DLD1 (cell line): ENCODE measurements around the gene HDAC4.

ENCODE experiments used
- in situ Hi-C: cut with HindIII; loops from 2 replicates; pipeline ENCODE4 v1.10.0; 2017; ENCODE audit warnings: low sequenced_read_pairs

Gene HDAC4

GRCh38 chr2:239162141-239162821 is 238.5 kb downstream of the HDAC4 start:
- in situ Hi-C loops = no loop called here

- in situ Hi-C loops = no loop called here
Observed at GRCh38 chr2:239161711-239162140, 239.1 kb downstream of the HDAC4 start.

GRCh38 chr2:239160226-239161143 is 240.3 kb downstream of the HDAC4 start:
- in situ Hi-C loops = no loop called here

GRCh38 chr2:239159476-239159911 is 241.3 kb downstream of the HDAC4 start:
- in situ Hi-C loops = no loop called here

- in situ Hi-C loops = no loop called here
Observed at GRCh38 chr2:239158641-239159475, 242.0 kb downstream of the HDAC4 start.

- in situ Hi-C loops = no loop called here
Observed at GRCh38 chr2:239157771-239158170, 243.0 kb downstream of the HDAC4 start.

- in situ Hi-C loops = no loop called here
Observed at GRCh38 chr2:239157269-239157668, 243.6 kb downstream of the HDAC4 start.

- in situ Hi-C loops = no loop called here
Observed at GRCh38 chr2:239156516-239157265, 244.1 kb downstream of the HDAC4 start.

GRCh38 chr2:239155806-239156480 is 244.9 kb downstream of the HDAC4 start:
- in situ Hi-C loops = no loop called here

- in situ Hi-C loops = no loop called here
Observed at GRCh38 chr2:239154971-239155805, 245.6 kb downstream of the HDAC4 start.

GRCh38 chr2:239153806-239154591 is 246.8 kb downstream of the HDAC4 start:
- in situ Hi-C loops = no loop called here

- in situ Hi-C loops = no loop called here
Observed at GRCh38 chr2:239152916-239153305, 247.9 kb downstream of the HDAC4 start.

- in situ Hi-C loops = no loop called here
Observed at GRCh38 chr2:239152239-239152915, 248.4 kb downstream of the HDAC4 start.

GRCh38 chr2:239151201-239152131 is 249.4 kb downstream of the HDAC4 start:
- in situ Hi-C loops = no loop called here

- in situ Hi-C loops = no loop called here
Observed at GRCh38 chr2:239150125-239151011, 250.5 kb downstream of the HDAC4 start.

GRCh38 chr2:239149501-239149900 is 251.3 kb downstream of the HDAC4 start:
- in situ Hi-C loops = no loop called here
